Liver (tissue), 9 donors: ENCODE measurements around the gene THSD4. TPM values are rescaled to one million over a fixed set of nuclear protein-coding genes. Genes with fewer than 3 reads are reported as not detected.

ENCODE experiments used
- DNase-seq: peaks from one replicate; pipeline ENCODE4 v3.0.0-alpha.2; 2017; ENCODE audit warnings: low spot score
- H3K27ac ChIP-seq, 2 donors: one replicate each; pipeline ENCODE4 v1.7.0; 2013; ENCODE audit warnings: inconsistent platforms in 2 of 2, low read length in 2 of 2, control low read depth in 1 of 2, low read depth in 1 of 2, mild to moderate bottlenecking in 1 of 2
- H3K27me3 ChIP-seq, 4 donors: one replicate each; pipeline versions ENCODE4 v1.6.1 to v1.7.0; 2013; ENCODE audit warnings: low read length in 3 of 4, inconsistent platforms in 1 of 4, mild to moderate bottlenecking in 1 of 4, moderate library complexity in 1 of 4; ENCODE audit not compliant: control insufficient read depth in 4 of 4, insufficient read depth in 4 of 4
- H3K36me3 ChIP-seq, 4 donors: one replicate each; pipeline versions ENCODE4 v1.6.1 to v1.7.0; 2013; ENCODE audit warnings: low read length in 3 of 4, mild to moderate bottlenecking in 3 of 4, low read depth in 1 of 4, moderate library complexity in 1 of 4; ENCODE audit not compliant: control insufficient read depth in 4 of 4, insufficient read depth in 3 of 4
- H3K4me1 ChIP-seq, 4 donors: one replicate each; pipeline versions ENCODE4 v1.6.1 to v1.7.0; 2013; ENCODE audit warnings: low read length in 3 of 4, mild to moderate bottlenecking in 3 of 4, moderate library complexity in 1 of 4; ENCODE audit not compliant: control insufficient read depth in 4 of 4, insufficient read depth in 4 of 4
- H3K4me3 ChIP-seq, 3 donors: one replicate each; pipeline versions ENCODE4 v1.6.1 to v1.7.0; 2013; ENCODE audit warnings: low read length in 3 of 3, control low read depth in 1 of 3, low read depth in 1 of 3, mild to moderate bottlenecking in 1 of 3
- H3K9ac ChIP-seq, 2 donors: one replicate each; pipeline ENCODE4 v1.7.0; 2013; ENCODE audit warnings: low read length in 2 of 2, mild to moderate bottlenecking in 2 of 2, moderate library complexity in 2 of 2, control low read depth in 1 of 2, low read depth in 1 of 2
- H3K9me3 ChIP-seq, 4 donors: one replicate each; pipeline versions ENCODE4 v1.6.1 to v1.7.0; 2013; ENCODE audit warnings: low read length in 3 of 4; ENCODE audit not compliant: control insufficient read depth in 4 of 4
- ATF3 ChIP-seq: IDR thresholded peaks from 2 replicates; pipeline ENCODE4 v1.6.1; 2016; ENCODE audit warnings: antibody characterized with exemption
- CTCF ChIP-seq: fragments of 150-350 bp; IDR thresholded peaks from 2 replicates; pipeline ENCODE4 v1.5.1; 2017; ENCODE audit warnings: improper control_type of control experiment, low read depth, low read length; ENCODE audit not compliant: missing input control
- EGR1 ChIP-seq, 2 donors: IDR thresholded peaks; 2 replicates each; pipeline ENCODE4 v1.6.1; 2016 to 2018; ENCODE audit warnings: antibody characterized with exemption in 2 of 2, low read depth in 2 of 2
- FOXA1 ChIP-seq: IDR thresholded peaks from 2 replicates; pipeline ENCODE4 v1.6.1; 2016; ENCODE audit warnings: antibody characterized with exemption
- FOXA2 ChIP-seq: IDR thresholded peaks from 2 replicates; pipeline ENCODE4 v1.6.1; 2016; ENCODE audit warnings: antibody characterized with exemption
- GABPA ChIP-seq, 2 donors: IDR thresholded peaks in 1 of 2; conservative IDR thresholded peaks in 1 of 2; 2 replicates each; pipeline ENCODE4 v1.6.1; 2016; ENCODE audit warnings: antibody characterized with exemption in 2 of 2, mild to moderate bottlenecking in 1 of 2, moderate library complexity in 1 of 2
- HNF4A ChIP-seq, 2 donors: conservative IDR thresholded peaks; 2 replicates each; pipeline ENCODE4 v1.6.1; 2016; ENCODE audit warnings: antibody characterized with exemption in 2 of 2, mild to moderate bottlenecking in 2 of 2
- HNF4G ChIP-seq: IDR thresholded peaks from 2 replicates; pipeline ENCODE4 v1.6.1; 2016; ENCODE audit warnings: antibody characterized with exemption
- JUND ChIP-seq, 2 donors: IDR thresholded peaks; 2 replicates each; pipeline ENCODE4 v1.6.1; 2016; ENCODE audit warnings: antibody characterized with exemption in 2 of 2
- MAX ChIP-seq: IDR thresholded peaks from 2 replicates; pipeline ENCODE4 v1.6.1; 2016; ENCODE audit warnings: antibody characterized with exemption
- NR2F2 ChIP-seq: IDR thresholded peaks from 2 replicates; pipeline ENCODE4 v1.6.1; 2016; ENCODE audit warnings: antibody characterized with exemption
- RAD21 ChIP-seq, 2 donors: IDR thresholded peaks; 2 replicates each; pipeline ENCODE4 v1.6.1; 2016; ENCODE audit warnings: antibody characterized with exemption in 2 of 2, mild to moderate bottlenecking in 2 of 2
- RXRA ChIP-seq, 2 donors: IDR thresholded peaks; 2 replicates each; pipeline ENCODE4 v1.6.1; 2017 to 2018; ENCODE audit warnings: antibody characterized with exemption in 2 of 2, mild to moderate bottlenecking in 1 of 2
- SP1 ChIP-seq: IDR thresholded peaks from 2 replicates; pipeline ENCODE4 v1.6.1; 2018; ENCODE audit warnings: antibody characterized with exemption, mild to moderate bottlenecking
- YY1 ChIP-seq: IDR thresholded peaks from 2 replicates; pipeline ENCODE4 v1.6.1; 2016; ENCODE audit warnings: antibody characterized with exemption, mild to moderate bottlenecking
- ZBTB33 ChIP-seq: IDR thresholded peaks from 2 replicates; pipeline ENCODE4 v1.6.1; 2016; ENCODE audit warnings: antibody characterized with exemption
- WGBS: extraction: QIAGEN DNeasy Blood & Tissue Kit; methylation state at CpG from one replicate; pipeline ENCODE4 v1.1.7; 2013; 5-methylcytosine and 5-hydroxymethylcytosine counted together
- polyA plus RNA-seq, 2 donors: library from polyadenylated mRNA; stranded (reverse) in 1 of 2; unstranded in 1 of 2; fragments of 200-250 nt in 1 of 2; fragments of >200 nt in 1 of 2; fragmentation: Nextera tagmentation in 1 of 2; extraction: Ambion mirVana in 1 of 2; gene quantifications; one replicate each; pipeline versions ENCODE4 v1.2.1 to v1.2.3, GENCODE V29; 2013 to 2015
- total RNA-seq, 2 donors: library from RNA; depleted of rRNA; stranded (reverse); fragments of >200 nt; gene quantifications; one replicate each; pipeline ENCODE4 v1.2.3, GENCODE V29; 2014
- TF ChIP-seq, protein P1 (sequence below): IDR thresholded peaks from 2 replicates; pipeline ENCODE4 v1.6.1; 2016; ENCODE audit warnings: antibody characterized with exemption, mild to moderate bottlenecking
- donor health status: healthy.
- donor health status: healthy.
- donor health status: healthy.
- donor health status: healthy.
- donor health status: healthy.

THSD4 gene
- total and polyA plus RNA-seq, 4 donors: 0.23 to 11.5 (median 1.9) TPM

GRCh38 chr15:71352125-71352524 is 236.9 kb downstream of the THSD4 start:
- peaks cover 0 to 6% (median 2%) of the 10 kb centered on the region in 4 donors for H3K4me1 ChIP-seq

GRCh38 chr15:71352765-71353164 is 237.5 kb downstream of the THSD4 start:
- Histone ChIP-seq H3K27ac (no peak overlapping the region), H3K9me3 (no peaks in the 10 kb centered on the region), H3K9ac (no peak overlapping the region), H3K36me3 (peaks cover 0 to 3% (median 0%) of the 10 kb centered on the region in 4 donors), H3K4me1 (peaks cover 0 to 6% (median 2%) of the 10 kb centered on the region in 4 donors), H3K4me3 (no peak overlapping the region), H3K27me3 (no peaks in the 10 kb centered on the region)
- no peak for DNase-seq
- 71% methylated on average over 6 of the region's 6 CpGs for WGBS
- no peak for TF ChIP-seq NR2F2
- TF ChIP-seq SP1: no peak
- TF ChIP-seq FOXA1: no peak
- no peak for TF ChIP-seq GABPA (IDR thresholded peaks at IDR 0.05 in 1 of 2, conservative IDR thresholded peaks at IDR 0.05 in 1 of 2)
- no peak for TF ChIP-seq MAX
- TF ChIP-seq ZBTB33: no peak
- no peak for TF ChIP-seq EGR1 (IDR thresholded peaks at IDR 0.05; ENCODE audit: low read depth in 2 of 2)
- no peak for TF ChIP-seq HNF4A (conservative IDR thresholded peaks at IDR 0.05)
- TF ChIP-seq FOXA2: no peak
- TF ChIP-seq HNF4G: no peak
- TF ChIP-seq RAD21 (IDR thresholded peaks at IDR 0.05): no peak
- TF ChIP-seq, protein P1, sequence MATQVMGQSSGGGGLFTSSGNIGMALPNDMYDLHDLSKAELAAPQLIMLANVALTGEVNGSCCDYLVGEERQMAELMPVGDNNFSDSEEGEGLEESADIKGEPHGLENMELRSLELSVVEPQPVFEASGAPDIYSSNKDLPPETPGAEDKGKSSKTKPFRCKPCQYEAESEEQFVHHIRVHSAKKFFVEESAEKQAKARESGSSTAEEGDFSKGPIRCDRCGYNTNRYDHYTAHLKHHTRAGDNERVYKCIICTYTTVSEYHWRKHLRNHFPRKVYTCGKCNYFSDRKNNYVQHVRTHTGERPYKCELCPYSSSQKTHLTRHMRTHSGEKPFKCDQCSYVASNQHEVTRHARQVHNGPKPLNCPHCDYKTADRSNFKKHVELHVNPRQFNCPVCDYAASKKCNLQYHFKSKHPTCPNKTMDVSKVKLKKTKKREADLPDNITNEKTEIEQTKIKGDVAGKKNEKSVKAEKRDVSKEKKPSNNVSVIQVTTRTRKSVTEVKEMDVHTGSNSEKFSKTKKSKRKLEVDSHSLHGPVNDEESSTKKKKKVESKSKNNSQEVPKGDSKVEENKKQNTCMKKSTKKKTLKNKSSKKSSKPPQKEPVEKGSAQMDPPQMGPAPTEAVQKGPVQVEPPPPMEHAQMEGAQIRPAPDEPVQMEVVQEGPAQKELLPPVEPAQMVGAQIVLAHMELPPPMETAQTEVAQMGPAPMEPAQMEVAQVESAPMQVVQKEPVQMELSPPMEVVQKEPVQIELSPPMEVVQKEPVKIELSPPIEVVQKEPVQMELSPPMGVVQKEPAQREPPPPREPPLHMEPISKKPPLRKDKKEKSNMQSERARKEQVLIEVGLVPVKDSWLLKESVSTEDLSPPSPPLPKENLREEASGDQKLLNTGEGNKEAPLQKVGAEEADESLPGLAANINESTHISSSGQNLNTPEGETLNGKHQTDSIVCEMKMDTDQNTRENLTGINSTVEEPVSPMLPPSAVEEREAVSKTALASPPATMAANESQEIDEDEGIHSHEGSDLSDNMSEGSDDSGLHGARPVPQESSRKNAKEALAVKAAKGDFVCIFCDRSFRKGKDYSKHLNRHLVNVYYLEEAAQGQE: no peak
- TF ChIP-seq CTCF: no peak
- no peak for TF ChIP-seq YY1
- no peak for TF ChIP-seq JUND (IDR thresholded peaks at IDR 0.05)
- no peak for TF ChIP-seq RXRA (IDR thresholded peaks at IDR 0.05)
- TF ChIP-seq ATF3: no peak

More at GRCh38 chr15:71352125-71352524, 236.9 kb downstream of the THSD4 start:
- TF ChIP-seq YY1 (no peak), MAX (no peak), RXRA (IDR thresholded peaks at IDR 0.05) (no peak), ZBTB33 (no peak), SP1 (no peak), HNF4G (no peak), RAD21 (IDR thresholded peaks at IDR 0.05) (no peak), ATF3 (no peak), NR2F2 (no peak)
- no peaks in the 10 kb centered on the region for H3K9me3 ChIP-seq
- no peak overlapping the region for H3K4me3 ChIP-seq
- WGBS: 81% methylated on average over 5 of the region's 5 CpGs
- no peak for DNase-seq
- peaks cover 0 to 3% (median 0%) of the 10 kb centered on the region in 4 donors for H3K36me3 ChIP-seq
- no peak overlapping the region for H3K27ac ChIP-seq
- no peaks in the 10 kb centered on the region for H3K27me3 ChIP-seq
- no peak overlapping the region for H3K9ac ChIP-seq
